ENCODE data around the gene PSME4.
"Not testable (repeated sequence)": the region's sequence is repeated elsewhere in the genome, so short reads cannot be mapped to it uniquely, and the experiment has no call there.

The PSME4 gene

DNA sequence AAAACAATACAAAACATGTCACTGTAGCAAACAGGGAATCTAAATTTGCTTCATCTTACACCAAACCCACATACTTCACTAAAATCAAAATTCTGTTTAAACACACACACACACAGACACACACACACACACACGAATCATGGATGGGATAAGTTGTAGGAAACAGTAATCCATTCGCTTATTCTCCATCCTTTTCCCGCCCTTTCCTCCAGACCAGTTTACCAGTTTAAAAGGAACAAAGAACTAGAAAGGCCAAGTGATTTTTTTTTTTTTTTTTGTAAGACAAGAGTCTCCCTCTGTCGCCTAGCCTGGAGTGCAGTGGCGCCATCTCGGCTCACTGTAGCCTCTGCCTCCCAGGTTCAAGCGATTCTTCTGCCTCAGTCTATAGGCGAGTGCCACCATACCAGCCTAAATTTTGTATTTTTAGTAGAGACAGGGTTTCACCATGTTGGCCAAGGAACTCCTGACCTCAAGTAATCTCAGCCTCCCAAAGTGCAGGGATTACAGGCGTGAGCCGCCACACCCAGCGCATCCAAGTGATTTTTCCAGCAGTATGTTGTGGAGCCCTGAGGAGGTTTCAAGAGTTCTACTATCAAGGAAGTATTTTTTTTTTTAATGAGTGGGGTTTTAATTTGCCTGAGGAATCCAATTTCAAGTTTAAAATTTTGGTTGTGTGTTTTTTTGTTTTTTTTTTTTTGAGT is 5.7 kb downstream of the PSME4 start:
- no peak for DNase-seq

DNA sequence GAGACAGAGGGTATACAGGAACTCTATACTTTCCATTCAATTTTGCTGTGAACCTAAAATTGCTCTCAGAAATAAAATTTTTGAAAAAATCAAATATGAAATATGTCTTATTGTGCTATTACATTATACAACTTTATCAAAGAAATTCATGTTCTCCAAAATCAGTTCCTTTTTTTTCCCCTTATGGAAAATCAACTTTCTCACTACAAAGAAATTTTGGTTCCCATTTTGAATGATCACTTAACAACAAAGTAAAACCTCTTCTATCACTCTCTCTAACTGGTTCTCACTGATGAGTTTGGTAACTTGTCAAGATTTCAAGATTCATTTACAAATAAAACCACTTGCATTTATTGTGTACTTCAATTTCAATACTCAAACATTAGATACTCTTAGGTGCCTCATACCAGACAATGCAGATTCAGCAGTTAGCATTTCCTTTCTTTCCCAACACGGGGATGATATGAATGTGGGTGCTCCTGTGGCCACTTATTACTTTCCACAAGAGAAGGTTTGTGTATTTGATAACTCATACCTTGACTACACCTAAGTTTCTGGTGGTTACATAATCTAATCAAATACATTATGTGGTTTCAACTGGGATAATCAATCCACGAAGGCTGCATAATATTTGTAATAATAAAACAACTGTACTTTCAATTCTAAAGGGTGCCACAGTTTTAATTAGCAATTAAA is 6.4 kb downstream of the PSME4 start:
- DNase-seq: no peak

GRCh38 chr2:53961478-53962216 is 9.1 kb downstream of the PSME4 start:
- DNase-seq: not testable (repeated sequence)

GRCh38 chr2:53960476-53960875 is 10.3 kb downstream of the PSME4 start:
- DNase-seq: no peak

DNA sequence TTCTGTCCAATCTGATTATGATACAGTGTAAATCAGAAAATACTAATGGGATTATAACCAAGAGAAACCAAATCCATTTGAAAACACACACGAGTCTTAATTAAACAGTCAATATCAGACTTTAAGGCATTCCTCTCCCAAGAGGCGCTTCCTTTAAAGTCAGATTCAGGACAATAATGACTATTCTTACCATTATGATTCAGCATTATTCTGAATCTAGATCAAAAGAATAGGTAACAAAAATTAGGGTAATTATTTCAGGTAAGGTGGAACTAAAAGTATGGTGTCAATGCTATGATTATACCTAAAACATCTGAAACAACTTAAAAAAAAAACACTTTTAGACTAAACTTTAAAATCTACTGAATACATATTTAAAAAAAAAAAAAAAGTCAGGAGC is 12.3 kb downstream of the PSME4 start:
- DNase-seq: no peak

DNA sequence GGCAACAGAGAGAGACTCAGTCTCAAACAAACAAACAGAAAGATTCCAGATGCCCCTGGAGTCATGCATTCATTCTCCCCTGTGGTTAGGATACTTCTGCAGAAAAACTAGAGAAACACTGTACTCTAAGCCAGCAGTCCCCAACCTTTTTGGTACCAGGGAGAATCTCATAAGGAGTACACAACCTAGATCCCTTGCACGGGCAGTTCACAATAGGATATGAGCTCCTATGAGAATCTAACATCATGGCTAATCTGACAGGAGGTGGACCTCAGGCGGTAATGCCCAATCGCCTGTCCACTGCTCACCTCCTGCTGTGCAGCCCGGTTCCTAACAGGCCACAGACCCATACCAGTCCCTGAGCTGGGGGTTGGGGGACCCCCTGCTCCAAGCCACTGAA is 18.3 kb downstream of the PSME4 start:
- no peak for DNase-seq

- DNase-seq: no peak
Observed at GRCh38 chr2:53949457-53949856, 21.3 kb downstream of the PSME4 start.

DNA sequence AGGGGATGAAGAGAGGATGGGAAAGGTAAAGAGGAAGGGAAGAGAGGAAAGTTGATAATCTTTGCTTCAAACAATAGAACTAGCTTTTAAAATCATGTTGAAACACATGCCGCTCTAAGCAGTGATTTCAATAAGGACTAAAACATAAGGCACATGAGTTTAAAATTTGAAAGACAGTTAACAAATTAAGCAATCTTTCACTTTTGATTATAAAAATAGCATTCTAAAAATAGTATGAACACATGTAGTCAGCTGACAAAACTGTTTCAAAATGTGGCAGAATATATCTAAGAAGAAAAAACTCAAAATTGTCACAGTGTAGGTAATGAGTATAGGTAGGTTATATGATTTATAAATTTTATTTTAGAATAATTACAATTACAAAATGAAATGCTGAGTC is 25.3 kb downstream of the PSME4 start:
- no peak for DNase-seq

- DNase-seq: no peak
Observed at GRCh38 chr2:53944542-53944941, 26.3 kb downstream of the PSME4 start.

- DNase-seq: no peak
Observed at GRCh38 chr2:53942280-53942679, 28.5 kb downstream of the PSME4 start.

GRCh38 chr2:53941749-53942148 is 29.0 kb downstream of the PSME4 start:
- DNase-seq: no peak

DNA sequence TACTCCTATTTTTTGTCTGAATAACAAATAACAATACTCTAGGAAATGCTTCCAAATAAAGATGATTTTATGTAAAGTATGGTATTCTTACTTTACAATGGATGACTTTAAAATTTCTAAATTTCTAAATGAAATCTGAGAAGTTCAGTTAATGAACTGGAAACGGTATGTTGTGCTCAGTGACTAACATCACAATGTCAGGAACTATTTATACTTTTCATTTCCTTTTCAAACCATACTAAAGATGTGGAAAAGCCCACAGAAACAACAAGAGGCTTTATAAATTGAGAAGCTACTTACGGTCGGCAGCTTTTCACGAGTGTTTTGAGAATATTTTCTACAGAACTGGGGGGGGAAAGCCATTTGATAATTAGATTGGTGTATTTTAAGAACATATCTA is 31.1 kb downstream of the PSME4 start:
- DNase-seq: no peak

DNA sequence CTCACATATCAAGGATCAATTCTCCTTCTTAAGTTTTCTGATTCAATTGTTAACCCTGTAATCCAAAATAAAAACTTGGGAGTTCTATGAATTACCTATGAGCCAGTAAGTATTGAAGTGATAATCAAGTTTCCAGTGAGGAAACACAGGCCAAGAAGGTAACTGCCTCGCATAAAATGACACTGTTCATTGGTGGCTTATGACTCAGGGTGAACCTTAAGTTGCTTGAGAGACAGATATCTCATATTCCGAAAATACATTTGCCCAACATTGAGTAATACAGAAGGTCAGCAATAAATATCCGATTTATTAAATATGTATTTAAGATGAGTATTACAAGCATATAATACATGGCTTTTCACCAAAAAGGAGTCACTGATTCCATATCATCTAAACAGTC is 31.9 kb downstream of the PSME4 start:
- no peak for DNase-seq

DNA sequence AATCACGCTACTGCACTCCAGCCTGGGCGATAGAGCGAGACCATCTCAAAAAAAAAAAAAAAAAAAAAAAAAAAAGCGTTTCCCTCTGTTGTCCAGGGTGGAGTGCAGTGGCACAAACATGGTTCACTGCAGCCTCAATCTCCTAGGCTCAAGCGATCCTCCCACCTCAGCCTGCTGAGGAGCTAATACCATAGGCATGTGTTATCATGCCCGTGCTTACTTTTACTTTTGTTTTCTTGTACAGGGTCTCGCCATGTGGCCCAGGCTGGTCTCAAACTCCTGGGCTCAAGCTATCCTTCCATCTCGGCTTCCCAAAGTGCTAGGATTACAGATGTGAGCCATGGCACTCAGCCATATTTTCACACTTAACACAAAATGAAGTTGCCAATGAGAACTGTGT is 37.5 kb downstream of the PSME4 start:
- no peak for DNase-seq

DNA sequence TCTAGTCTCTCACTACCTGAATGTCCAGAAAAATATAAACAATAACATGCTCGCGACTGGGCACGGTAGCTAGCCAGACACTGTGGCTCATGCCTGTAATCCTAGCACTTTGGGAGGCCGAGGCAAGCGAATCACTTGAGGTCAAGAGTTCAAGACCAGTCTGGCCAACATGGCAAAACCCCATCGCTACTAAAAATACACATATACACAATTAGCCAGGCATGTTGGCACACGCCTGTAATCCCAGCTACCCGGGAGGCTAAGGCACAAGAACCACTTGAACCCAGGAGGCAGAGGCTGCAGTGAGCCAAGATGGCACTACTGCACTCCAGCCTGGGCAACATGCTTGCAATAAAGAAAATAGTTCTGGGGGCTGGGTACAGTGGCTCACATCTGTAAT is 44.5 kb downstream of the PSME4 start:
- DNase-seq: not testable (repeated sequence)

DNA sequence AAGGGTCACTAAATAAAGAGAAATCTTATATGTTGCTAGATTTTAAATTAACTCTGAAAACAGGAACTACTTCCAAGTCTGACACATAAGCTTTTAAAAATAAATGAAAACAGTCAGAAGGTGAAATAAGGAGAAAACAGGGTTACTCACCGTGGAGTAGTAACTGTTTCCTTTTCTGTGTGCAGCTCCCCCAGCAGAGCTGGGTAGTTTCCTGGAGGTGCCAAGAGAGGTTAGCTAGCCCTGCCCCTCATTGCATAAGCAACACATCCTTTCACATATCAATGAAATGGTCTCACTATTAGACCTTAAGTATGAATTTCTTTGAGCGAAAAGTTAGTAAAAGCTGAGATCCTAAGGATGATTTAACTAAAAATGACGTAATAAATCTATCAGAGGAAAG is 57.1 kb downstream of the PSME4 start:
- DNase-seq: peak; percentile 1

DNA sequence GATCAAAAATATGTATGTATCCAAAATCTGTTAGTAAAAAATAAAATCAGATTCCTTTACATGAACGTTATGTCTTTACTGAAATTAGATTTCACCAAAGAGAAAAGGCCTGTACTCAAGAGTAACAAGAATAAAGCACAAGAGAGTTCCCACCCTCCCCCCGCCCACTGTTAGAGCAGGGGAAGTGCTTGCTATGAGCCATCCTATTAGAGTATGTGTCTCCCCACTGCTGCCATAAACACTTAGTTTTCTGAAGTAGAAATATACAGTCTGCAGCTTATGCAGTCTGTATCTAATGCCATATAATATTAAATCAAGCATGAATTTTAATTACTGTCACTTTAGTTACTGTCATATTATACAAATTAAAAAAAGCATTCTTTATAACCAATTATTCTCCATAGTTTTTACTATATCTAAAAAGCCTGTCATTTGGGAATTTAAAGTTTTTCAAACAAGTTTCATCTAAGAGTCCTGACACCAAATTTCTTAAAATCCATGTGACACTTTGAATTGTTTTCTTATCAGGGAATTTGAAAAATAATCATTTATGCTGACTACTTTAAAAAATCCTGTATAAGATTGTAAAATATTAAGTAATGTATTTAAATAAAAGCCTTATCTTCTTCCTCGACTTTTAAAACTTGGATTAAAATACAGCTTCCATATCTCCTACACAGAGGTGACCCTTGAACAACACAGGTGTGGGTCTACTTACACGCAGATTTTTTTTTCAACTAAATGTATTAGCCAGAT is 59.2 kb downstream of the PSME4 start:
- DNase-seq: no peak

DNA sequence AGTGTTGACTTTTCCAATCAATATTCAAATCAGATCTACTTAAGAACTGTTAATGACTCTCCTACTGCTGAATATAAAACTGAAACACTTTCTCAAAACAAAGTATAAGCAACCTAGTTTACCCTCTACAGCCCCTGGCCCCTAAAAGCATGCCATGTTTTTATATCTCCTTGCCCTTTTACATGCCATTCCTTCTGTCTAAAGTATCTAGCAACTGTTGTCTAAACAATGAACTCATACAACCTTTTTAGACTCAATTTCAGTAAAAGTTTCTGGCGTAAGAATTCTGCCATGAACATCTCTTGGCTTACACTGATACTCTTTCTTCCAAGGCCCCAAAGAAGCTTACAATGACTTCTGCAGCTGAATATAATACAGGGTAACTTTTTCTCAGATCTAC is 63.2 kb downstream of the PSME4 start:
- no peak for DNase-seq

- DNase-seq: no peak
Observed at GRCh38 chr2:53905396-53905795, 65.4 kb downstream of the PSME4 start.

DNA sequence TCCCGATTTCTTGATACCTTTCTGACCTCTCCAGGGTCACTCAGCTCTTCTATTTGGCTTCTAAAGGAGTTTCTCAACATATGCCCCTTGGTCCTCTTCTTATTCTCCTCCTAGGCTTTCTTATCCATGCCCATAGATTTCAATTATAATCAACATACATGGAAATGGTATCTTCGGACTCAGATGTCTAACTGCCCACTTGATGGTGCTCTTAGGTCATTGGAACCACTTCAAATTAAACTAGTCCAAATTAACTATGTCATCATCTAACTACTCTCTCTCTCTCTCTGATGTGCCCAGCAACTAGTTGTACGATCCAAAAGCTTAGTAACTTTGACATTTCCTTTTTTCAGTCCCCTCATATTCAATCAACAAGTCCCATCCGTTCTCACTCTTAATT is 67.8 kb downstream of the PSME4 start:
- DNase-seq: no peak

GRCh38 chr2:53901192-53901591 is 69.6 kb downstream of the PSME4 start:
- no peak for DNase-seq

DNA sequence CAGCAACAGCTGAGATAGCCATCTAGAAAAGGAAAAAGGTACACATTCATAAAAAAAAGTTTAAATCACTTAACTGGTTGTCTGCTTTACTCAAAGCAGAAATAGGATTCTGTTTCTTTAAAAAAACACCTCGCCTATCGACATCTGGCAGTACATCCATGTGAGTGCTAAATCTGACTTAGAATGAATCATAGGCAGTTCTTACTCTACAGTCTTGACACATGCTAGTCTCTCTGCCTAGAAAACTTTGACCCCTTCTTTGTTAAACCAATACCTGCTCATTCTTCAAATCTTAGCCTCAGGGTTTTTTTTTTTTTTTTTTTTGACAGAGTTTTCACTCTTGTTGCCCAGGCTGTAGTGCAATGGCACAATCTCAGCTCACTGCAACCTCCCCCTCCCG is 73.9 kb downstream of the PSME4 start:
- no peak for DNase-seq
